IMR-90 (cell line): Measurements from ENCODE around the gene SLC1A5. TPM values are rescaled to one million over a fixed set of nuclear protein-coding genes. Genes with fewer than 3 reads are reported as not detected.
A peak's percentile ranks its signal among the peaks of the same experiment; 100 is the strongest.

Experiments used
- ATAC-seq: fragments of 200-7000 bp; cut with Tn5 transposase; 2 replicates; pipeline ENCODE4 v1.9.1; 2020; ENCODE audit warnings: low read depth, mild to moderate bottlenecking, moderate library complexity
- BruUV-seq: library from RNA; stranded (reverse); fragments of 400-500 nt; replicated peaks from 2 replicates; lab custom pipeline; 2021; lab: Mats Ljungman, UMichigan
- CTCF ChIA-PET: fragments of 300-600 bp; formaldehyde crosslinking; extraction: SDS; loops from one replicate; lab custom pipeline; 2021; ENCODE audit warnings: antibody characterized with exemption; lab: Yijun Ruan, JAX
- POLR2A ChIA-PET: fragments of 300-600 bp; sonication (Branson Sonifier 250); formaldehyde crosslinking; loops from one replicate; lab custom pipeline; 2022; ENCODE audit warnings: antibody characterized with exemption; ENCODE audit not compliant: unreplicated experiment; lab: Charles Lee
- DNase-seq: peaks from one replicate; pipeline ENCODE4 v3.0.0; 2013
- H2AFZ ChIP-seq: replicated peaks from 2 replicates; pipeline ENCODE3; 2013; ENCODE audit warnings: low read length, mild to moderate bottlenecking; ENCODE audit not compliant: poor library complexity
- H2AK5ac ChIP-seq: 2 replicates; pipeline ENCODE4 v1.6.1; 2013; ENCODE audit warnings: low read depth, low read length, inconsistent platforms
- H2AK9ac ChIP-seq: replicated peaks from 2 replicates; pipeline ENCODE3; 2013; ENCODE audit warnings: mild to moderate bottlenecking, low read depth, low read length, moderate library complexity; ENCODE audit not compliant: poor library complexity
- H2BK120ac ChIP-seq: 2 replicates; pipeline ENCODE4 v1.6.1; 2013; ENCODE audit warnings: low read depth, low read length, inconsistent platforms
- H2BK15ac ChIP-seq: 3 replicates; pipeline ENCODE4 v1.6.1; 2013; ENCODE audit warnings: low read depth, low read length, inconsistent platforms
- H2BK20ac ChIP-seq: 2 replicates; pipeline ENCODE4 v1.6.1; 2013; ENCODE audit warnings: low read depth, mild to moderate bottlenecking, inconsistent platforms, low read length, moderate library complexity
- H2BK5ac ChIP-seq: 2 replicates; pipeline ENCODE4 v1.6.1; 2013; ENCODE audit warnings: mild to moderate bottlenecking, low read depth, low read length, inconsistent platforms; ENCODE audit not compliant: poor library complexity, severe bottlenecking
- H3K14ac ChIP-seq: replicated peaks from 2 replicates; pipeline ENCODE4 v1.6.1; 2013; ENCODE audit warnings: low read depth, low read length, inconsistent platforms
- H3K18ac ChIP-seq: 2 replicates; pipeline ENCODE4 v1.6.1; 2013; ENCODE audit warnings: low read depth, low read length, control low read depth
- H3K23ac ChIP-seq: 2 replicates; pipeline ENCODE4 v1.6.1; 2013; ENCODE audit warnings: low read depth, low read length, inconsistent platforms
- H3K27ac ChIP-seq: 2 replicates; pipeline ENCODE4 v1.5.1; 2013; ENCODE audit warnings: mild to moderate bottlenecking, control low read depth, low read length; ENCODE audit not compliant: insufficient read depth
- H3K27me3 ChIP-seq: 2 replicates; pipeline ENCODE4 v1.6.1; 2013; ENCODE audit warnings: low read length; ENCODE audit not compliant: control insufficient read depth, insufficient read depth
- H3K36me3 ChIP-seq: 2 replicates; pipeline ENCODE4 v1.6.1; 2013; ENCODE audit warnings: low read length, mixed read lengths; ENCODE audit not compliant: control insufficient read depth, insufficient read depth
- H3K4ac ChIP-seq: 2 replicates; pipeline ENCODE4 v1.6.1; 2013; ENCODE audit warnings: low read depth, low read length, inconsistent platforms
- H3K4me1 ChIP-seq: 2 replicates; pipeline ENCODE4 v1.6.1; 2013; ENCODE audit warnings: low read length, mixed read lengths; ENCODE audit not compliant: control insufficient read depth, insufficient read depth
- H3K4me2 ChIP-seq: 2 replicates; pipeline ENCODE4 v1.6.1; 2013; ENCODE audit warnings: low read depth, mild to moderate bottlenecking, control low read depth, low read length, moderate library complexity
- H3K4me3 ChIP-seq: 2 replicates; pipeline ENCODE4 v1.5.1; 2013; ENCODE audit warnings: low read depth, mild to moderate bottlenecking, control low read depth, low read length, moderate library complexity; ENCODE audit not compliant: insufficient read depth
- H3K56ac ChIP-seq: 2 replicates; pipeline ENCODE4 v1.6.1; 2013; ENCODE audit warnings: low read length, inconsistent platforms; ENCODE audit not compliant: insufficient read depth; ENCODE audit errors: extremely low read depth
- H3K79me1 ChIP-seq, 2 experiments: 2 replicates each; pipeline ENCODE4 v1.6.1; 2013; ENCODE audit warnings: low read length in 2 of 2, inconsistent platforms in 1 of 2, low read depth in 1 of 2
- H3K9ac ChIP-seq: 2 replicates; pipeline ENCODE4 v1.6.1; 2013; ENCODE audit warnings: low read depth, low read length, control low read depth
- H3K9me1 ChIP-seq: 2 replicates; pipeline ENCODE4 v1.6.1; 2013; ENCODE audit warnings: low read length, inconsistent platforms; ENCODE audit not compliant: insufficient read depth
- H3K9me3 ChIP-seq: 2 replicates; pipeline ENCODE4 v1.6.1; 2013; ENCODE audit warnings: low read length; ENCODE audit not compliant: control insufficient read depth, insufficient read depth
- H4K20me1 ChIP-seq: 2 replicates; pipeline ENCODE4 v1.6.1; 2013; ENCODE audit warnings: low read length, inconsistent platforms; ENCODE audit not compliant: insufficient read depth
- H4K5ac ChIP-seq: 2 replicates; pipeline ENCODE4 v1.6.1; 2013; ENCODE audit warnings: mild to moderate bottlenecking, low read depth, low read length, control low read depth
- H4K8ac ChIP-seq, 2 experiments: 2 replicates each; pipeline ENCODE4 v1.6.1; 2013; ENCODE audit warnings: low read depth in 2 of 2, low read length in 2 of 2, control low read depth in 1 of 2, inconsistent platforms in 1 of 2
- H4K91ac ChIP-seq: 2 replicates; pipeline ENCODE4 v1.6.1; 2013; ENCODE audit warnings: low read depth, low read length, inconsistent platforms; ENCODE audit not compliant: insufficient read depth
- BHLHE40 ChIP-seq: fragments of 150-350 bp; IDR thresholded peaks from 2 replicates; pipeline ENCODE4 v1.6.1; 2016; ENCODE audit warnings: mild to moderate bottlenecking, low read depth, low read length
- MAFK ChIP-seq: IDR thresholded peaks from 2 replicates; pipeline ENCODE4 v1.6.1; 2012; ENCODE audit warnings: low read depth, low read length, improper control_type of control experiment
- MXI1 ChIP-seq: IDR thresholded peaks from 2 replicates; pipeline ENCODE4 v1.6.1; 2012; ENCODE audit warnings: low read depth, mild to moderate bottlenecking, low read length, moderate library complexity, borderline replicate concordance
- POLR2A ChIP-seq: IDR thresholded peaks from 2 replicates; pipeline ENCODE4 v1.6.1; 2012; ENCODE audit warnings: mild to moderate bottlenecking, low read depth, low read length
- RAD21 ChIP-seq: IDR thresholded peaks from 2 replicates; pipeline ENCODE4 v1.6.1; 2012; ENCODE audit warnings: low read length, improper control_type of control experiment
- RCOR1 ChIP-seq: IDR thresholded peaks from 2 replicates; pipeline ENCODE4 v1.6.1; 2012; ENCODE audit warnings: mild to moderate bottlenecking, low read length, improper control_type of control experiment; ENCODE audit not compliant: insufficient replicate concordance
- RFX5 ChIP-seq: IDR thresholded peaks from 2 replicates; pipeline ENCODE4 v1.8.0; 2012; ENCODE audit warnings: low read depth, mild to moderate bottlenecking, low read length, moderate library complexity
- WGBS, 2 experiments: methylation state at CpG; one replicate each; pipeline versions ENCODE4 v1.1.5 to v1.1.7; 2013; ENCODE audit warnings: missing lambda C conversion rate in 2 of 2; ENCODE audit not compliant: insufficient read length in 1 of 2; ENCODE audit errors: extremely low coverage in 2 of 2; 5-methylcytosine and 5-hydroxymethylcytosine counted together
- dilution Hi-C: fragments of 300-500 bp; cut with HindIII; formaldehyde crosslinking; loops from one replicate; pipeline ENCODE4 v1.14.3; 2018; ENCODE audit warnings: low sequenced_read_pairs; ENCODE audit not compliant: unreplicated experiment
- in situ Hi-C: fragments of 300-500 bp; cut with MboI; formaldehyde crosslinking; loops from 3 replicates; pipeline ENCODE4 v1.14.3; 2019; ENCODE audit warnings: low sequenced_read_pairs, inconsistent platforms, mixed read lengths
- intact Hi-C: fragments of 100-400 bp; cut with micrococcal nuclease; formaldehyde crosslinking; loops from 2 replicates; pipeline ENCODE4 v1.10.0; 2022
- polyA plus RNA-seq, 3 experiments: library from polyadenylated mRNA; depleted of rRNA; stranded (reverse); fragments of >200 nt; gene quantifications; 2 replicates each; pipeline ENCODE4 v1.2.3, GENCODE V29; 2012; ENCODE audit warnings: low replicate concordance in 1 of 3
- total RNA-seq: library from RNA; depleted of rRNA; stranded (reverse); fragments of >200 nt; gene quantifications from 2 replicates; pipeline ENCODE4 v1.2.3, GENCODE V29; 2012
- TF ChIP-seq, protein P1 (sequence below): conservative IDR thresholded peaks from 2 replicates; pipeline ENCODE4 v1.5.1; 2012; ENCODE audit warnings: mild to moderate bottlenecking, low read depth, low read length, improper control_type of control experiment

SLC1A5 gene
- total and polyA plus RNA-seq, 2 of the 4 experiments (the other 2 are of a cell fraction): 142 to 171 TPM

GRCh38 chr19:46766569-46767317, 21.7 kb downstream of the SLC1A5 start:
- intact Hi-C loops (no loop called here), dilution Hi-C loops (no loop called here), in situ Hi-C loops (no loop called here)
- H3K18ac ChIP-seq: no peak overlapping the region
- H3K9me3 ChIP-seq: no peaks in the 10 kb centered on the region
- H2BK20ac ChIP-seq: no peak overlapping the region
- H3K23ac ChIP-seq: no peak overlapping the region
- no peak for DNase-seq
- 37% methylated on average over 7 of the region's 18 CpGs; no CpG with 5 or more reads in 1 of the 2 experiments for WGBS, 2 experiments
- H3K4me3 ChIP-seq: no peak overlapping the region
- no peak overlapping the region for H3K4me2 ChIP-seq
- H2AK9ac ChIP-seq: peak overlapping the region; percentile 28
- no peak overlapping the region for H2AK5ac ChIP-seq
- no peak overlapping the region for H4K5ac ChIP-seq
- H3K9ac ChIP-seq: no peak overlapping the region
- H3K4ac ChIP-seq: no peak overlapping the region
- no peak overlapping the region for H3K27ac ChIP-seq
- no peak overlapping the region for H4K91ac ChIP-seq
- no peaks in the 10 kb centered on the region; a peak in 1 of 4 replicates for H3K79me1 ChIP-seq
- no peaks in the 10 kb centered on the region for H3K9me1 ChIP-seq
- H4K20me1 ChIP-seq: no peaks in the 10 kb centered on the region; the same call in 1 of the 2 replicates
- H3K14ac ChIP-seq: no peak overlapping the region
- no peaks in the 10 kb centered on the region for H3K36me3 ChIP-seq
- H2BK120ac ChIP-seq: no peak overlapping the region
- no TSS peak for BruUV-seq
- no peak overlapping the region for H3K56ac ChIP-seq
- no peak overlapping the region for H4K8ac ChIP-seq
- ChIA-PET POLR2A (interaction anchor here (0.6 kb wide), 1 partner anchor 262 kb away, joined by 6 read pairs; no protein-coding TSS in a partner anchor), CTCF (interaction anchor here (0.6 to 1.2 kb wide), 6 partner anchors 10 to 268 kb away, joined by 3 to 6 read pairs (median 3); no protein-coding TSS in a partner anchor)
- H2BK15ac ChIP-seq: no peak overlapping the region
- H2AFZ ChIP-seq: peak overlapping the region; percentile 40
- peak; percentile 68 for ATAC-seq
- no peak overlapping the region for H2BK5ac ChIP-seq
- H3K27me3 ChIP-seq: no peaks in the 10 kb centered on the region
- H3K4me1 ChIP-seq: peaks cover 2% of the 10 kb centered on the region; the same call in 1 of the 2 replicates
- no peak for TF ChIP-seq MXI1
- TF ChIP-seq MAFK: no peak
- no peak for TF ChIP-seq RFX5
- no peak for TF ChIP-seq RCOR1
- TF ChIP-seq, protein P1, sequence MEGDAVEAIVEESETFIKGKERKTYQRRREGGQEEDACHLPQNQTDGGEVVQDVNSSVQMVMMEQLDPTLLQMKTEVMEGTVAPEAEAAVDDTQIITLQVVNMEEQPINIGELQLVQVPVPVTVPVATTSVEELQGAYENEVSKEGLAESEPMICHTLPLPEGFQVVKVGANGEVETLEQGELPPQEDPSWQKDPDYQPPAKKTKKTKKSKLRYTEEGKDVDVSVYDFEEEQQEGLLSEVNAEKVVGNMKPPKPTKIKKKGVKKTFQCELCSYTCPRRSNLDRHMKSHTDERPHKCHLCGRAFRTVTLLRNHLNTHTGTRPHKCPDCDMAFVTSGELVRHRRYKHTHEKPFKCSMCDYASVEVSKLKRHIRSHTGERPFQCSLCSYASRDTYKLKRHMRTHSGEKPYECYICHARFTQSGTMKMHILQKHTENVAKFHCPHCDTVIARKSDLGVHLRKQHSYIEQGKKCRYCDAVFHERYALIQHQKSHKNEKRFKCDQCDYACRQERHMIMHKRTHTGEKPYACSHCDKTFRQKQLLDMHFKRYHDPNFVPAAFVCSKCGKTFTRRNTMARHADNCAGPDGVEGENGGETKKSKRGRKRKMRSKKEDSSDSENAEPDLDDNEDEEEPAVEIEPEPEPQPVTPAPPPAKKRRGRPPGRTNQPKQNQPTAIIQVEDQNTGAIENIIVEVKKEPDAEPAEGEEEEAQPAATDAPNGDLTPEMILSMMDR: peak; percentile 42
- TF ChIP-seq POLR2A: no peak
- TF ChIP-seq BHLHE40: no peak
- TF ChIP-seq RAD21: peak; percentile 26; the same call in 1 of the 2 replicates
